Muscle of arm (tissue), 12 donors: ENCODE data around the gene CDKN2C. TPM values are rescaled to one million over a fixed set of nuclear protein-coding genes. Genes with fewer than 3 reads are reported as not detected.
A peak's percentile ranks its signal among the peaks of the same experiment; 100 is the strongest.

Experiments used
- DNase-seq: peaks from one replicate; pipeline ENCODE4 v3.0.0-alpha.2; 2013
- polyA plus RNA-seq, 12 donors: library from polyadenylated mRNA; unstranded; fragments of 120-200 nt; gene quantifications; one replicate each; pipeline ENCODE4 v1.2.1, GENCODE V29; 2013; ENCODE audit not compliant: insufficient read length in 12 of 12

The CDKN2C gene
- polyA plus RNA-seq, 12 donors, result 8.3 to 16.5 (median 11.7) TPM; not detected in 1

DNA sequence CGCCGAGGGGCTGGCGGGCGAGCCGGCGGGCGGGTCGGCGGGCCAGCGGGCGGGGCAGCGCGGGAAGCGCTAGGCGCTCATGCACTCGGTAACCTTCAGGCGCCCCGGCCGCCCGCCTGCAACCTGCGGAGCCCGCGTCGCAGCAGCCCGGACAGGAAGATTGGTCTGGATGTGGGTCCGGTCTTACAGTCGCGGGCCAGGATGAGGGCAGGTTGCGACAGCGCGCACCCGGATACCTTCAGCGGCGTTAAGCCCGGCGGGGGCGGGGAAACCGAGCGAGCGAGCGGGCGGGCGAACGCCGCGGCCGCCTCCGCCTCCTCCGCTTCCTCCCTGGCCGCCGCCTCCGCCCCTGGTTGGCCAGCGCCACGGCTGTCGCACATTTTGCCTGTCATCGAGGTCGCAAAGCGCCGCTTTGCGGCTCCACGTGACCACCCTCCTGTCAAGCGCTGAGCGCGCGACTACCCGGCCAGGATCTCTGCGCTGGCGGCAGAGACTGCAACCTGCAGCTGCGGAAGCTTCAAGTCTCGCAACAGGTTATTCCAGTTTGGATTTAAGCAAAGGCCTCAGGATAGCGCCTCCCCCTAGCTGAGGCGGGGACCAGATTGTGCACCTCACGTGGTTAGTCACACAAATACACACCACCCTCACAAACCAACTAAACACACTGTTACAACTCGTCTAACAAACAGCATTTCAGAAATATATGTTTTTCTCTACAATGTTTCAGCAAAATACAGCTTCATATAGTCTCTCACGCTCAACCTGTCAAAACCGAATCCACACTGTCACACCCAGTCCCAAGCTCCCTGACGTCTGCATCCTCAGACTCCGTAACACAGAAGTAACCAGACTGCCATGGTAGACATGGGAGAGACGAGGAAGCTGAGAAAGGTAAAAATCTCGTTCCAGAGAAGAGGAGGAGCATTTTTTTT is 9.9 kb upstream of the CDKN2C start, which contains the start of gene FAF1:
Gene FAF1, minus strand, starts transcription at position 355 of the 932 bp plus-strand sequence. CDS start 456 bp downstream, outside the sequence.
- DNase-seq, result peak; percentile 97

DNA sequence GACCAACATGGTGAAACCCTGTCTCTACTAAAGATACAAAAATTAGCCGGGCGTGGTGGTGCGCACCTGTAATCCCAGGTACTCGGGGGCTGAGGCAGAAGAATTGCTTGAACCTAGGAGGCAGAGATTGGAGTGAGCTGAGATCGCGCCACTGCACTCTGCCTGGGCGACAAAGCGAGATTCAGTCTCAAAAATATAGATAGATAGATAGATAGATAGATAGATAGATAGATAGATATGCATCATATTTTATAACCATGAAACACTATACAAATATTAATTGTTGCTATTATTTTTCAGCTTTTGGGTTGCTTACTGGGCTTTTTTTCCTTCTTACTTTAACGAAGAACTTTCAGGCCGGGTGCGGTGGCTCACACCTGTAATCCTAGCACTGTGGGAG is 5.2 kb upstream of the CDKN2C start:
- DNase-seq, result no peak

DNA sequence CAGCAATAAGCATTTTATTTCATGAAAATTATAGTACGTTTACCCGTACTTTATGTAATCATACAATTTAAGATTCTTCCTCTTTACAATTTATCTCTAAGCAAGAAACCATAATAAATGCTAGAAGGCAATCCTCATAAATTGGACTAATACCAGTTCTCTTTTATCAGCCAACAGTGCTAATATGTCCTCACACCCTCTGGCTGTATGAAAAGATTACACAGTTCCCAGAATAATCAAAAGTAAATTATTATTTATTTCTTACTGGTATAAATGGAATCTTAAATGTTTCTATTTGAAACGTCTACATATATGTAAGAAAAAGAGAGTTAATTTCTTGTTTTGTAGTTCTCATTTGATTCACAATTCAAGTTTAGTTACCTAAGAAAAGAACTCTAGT is 3.1 kb upstream of the CDKN2C start:
- DNase-seq, result no peak

DNA sequence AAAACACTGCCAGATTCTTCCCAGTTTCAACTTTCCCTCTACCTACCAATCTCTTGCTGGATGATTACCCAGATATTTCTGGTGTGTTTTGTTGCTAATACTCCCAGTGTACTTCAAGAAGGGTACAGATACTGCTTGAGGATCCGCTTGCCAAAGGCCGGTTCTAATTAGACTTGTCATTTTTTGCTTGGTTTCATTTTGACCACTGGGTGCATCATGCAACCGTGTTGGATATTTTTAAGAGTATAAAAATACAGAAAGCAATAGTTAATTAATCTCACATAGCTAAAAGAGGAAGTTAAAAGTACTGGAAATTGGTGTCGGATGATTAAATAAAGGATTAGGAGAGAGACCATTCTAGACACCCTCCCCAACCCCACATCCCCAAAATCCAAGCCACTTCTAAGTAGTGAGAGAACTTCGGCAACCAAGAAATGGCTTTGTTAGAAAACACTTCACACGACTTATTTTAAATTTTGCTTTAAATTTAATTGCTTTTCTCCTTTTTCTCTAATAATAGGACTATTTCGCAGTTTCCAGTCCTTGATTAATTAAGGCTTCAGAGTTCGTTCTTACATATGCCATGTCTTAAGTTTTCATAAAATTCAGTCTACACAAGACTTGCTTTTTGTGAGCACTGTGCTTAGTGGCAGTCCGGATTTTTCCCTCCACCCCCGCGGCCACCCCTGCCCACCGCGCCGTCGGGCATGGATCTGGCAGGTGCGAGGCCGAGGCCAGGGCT is 2.5 kb upstream of the CDKN2C start:
- no peak for DNase-seq

DNA sequence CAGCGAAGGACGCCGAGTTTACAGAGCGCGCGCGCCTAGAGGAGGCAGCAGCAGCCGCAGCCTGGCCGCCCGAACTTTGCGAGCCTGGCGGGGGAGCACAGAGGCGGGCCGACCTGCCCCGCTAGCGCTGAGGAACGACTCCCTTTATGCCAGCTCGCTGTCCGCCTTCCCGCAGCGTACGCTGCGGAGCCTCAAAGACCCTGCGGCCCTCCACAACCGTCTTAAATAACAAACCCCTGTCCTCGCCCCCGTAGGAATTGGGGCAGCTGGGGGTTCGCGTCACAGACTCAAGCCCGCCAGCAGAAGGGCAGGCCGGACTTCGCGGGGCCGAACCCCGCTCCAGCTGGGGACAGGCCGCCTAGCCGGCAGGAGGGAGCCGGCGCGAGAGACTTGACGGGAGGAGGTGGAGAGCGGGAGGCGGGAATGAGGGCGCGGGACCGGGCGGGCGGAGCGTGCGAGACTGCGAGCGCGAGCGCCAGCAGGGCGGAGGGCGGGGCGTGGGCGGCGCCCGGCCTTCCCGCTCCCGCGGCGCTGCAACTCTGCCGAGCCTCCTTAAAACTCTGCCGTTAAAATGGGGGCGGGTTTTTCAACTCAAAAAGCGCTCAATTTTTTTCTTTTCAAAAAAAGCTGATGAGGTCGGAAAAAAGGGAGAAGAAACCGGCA is 1.8 kb upstream of the CDKN2C start:
- peak; percentile 91 for DNase-seq

DNA sequence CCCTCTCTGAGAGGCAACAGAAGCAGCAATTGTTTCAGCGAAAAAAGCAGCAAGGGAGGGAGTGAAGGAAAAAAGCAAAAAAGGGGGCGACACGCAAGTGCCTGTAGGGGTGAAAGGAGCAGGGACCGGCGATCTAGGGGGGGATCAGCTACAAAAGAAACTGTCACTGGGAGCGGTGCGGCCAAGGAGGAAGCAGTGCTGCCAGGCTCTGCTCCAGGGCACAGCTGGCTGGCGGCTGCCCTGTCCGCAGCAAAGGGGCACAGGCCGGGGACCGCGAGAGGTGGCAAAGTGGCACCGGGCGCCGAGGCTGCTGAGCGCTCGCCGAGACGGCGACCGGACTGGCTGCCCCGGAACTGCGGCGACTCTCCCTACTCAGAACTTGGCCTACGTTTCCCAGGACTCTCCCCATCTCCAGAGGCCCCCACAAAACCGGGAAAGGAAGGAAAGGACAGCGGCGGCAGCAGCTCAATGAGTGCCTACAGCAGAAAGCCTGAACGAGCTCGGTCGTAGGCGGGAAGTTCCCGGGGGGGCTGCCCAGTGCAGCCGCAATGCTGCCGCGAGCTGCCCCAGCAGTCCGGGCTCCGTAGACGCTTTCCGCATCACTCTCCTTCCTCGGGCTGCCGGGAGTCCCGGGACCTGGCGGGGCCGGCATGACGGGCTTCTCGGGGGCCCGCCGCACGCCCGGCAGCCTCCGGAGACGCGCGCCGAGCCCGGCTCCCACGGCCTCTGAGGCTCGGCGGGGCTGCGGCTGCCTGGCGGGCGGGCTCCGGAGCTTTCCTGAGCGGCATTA is 1.0 kb upstream of the CDKN2C start:
- DNase-seq, result no peak

DNA sequence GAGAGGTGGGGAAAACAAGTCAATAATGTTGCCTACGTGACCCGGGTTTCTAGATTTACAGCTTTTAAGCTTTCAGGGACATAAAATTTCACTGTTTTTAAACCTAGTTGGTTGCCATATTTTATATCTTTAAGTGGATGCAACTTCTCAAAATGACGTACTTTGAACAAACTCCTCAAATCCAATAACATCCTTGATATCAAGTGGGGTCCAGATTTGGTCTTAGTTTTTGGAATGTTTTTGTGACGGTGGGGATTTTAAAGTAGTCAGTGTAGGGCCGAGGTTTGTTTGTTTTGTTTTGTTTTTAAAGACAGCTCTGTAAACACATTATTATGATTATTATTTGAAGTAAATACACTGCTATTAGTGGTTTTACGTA is 453 bp downstream of the CDKN2C start:
- no peak for DNase-seq

DNA sequence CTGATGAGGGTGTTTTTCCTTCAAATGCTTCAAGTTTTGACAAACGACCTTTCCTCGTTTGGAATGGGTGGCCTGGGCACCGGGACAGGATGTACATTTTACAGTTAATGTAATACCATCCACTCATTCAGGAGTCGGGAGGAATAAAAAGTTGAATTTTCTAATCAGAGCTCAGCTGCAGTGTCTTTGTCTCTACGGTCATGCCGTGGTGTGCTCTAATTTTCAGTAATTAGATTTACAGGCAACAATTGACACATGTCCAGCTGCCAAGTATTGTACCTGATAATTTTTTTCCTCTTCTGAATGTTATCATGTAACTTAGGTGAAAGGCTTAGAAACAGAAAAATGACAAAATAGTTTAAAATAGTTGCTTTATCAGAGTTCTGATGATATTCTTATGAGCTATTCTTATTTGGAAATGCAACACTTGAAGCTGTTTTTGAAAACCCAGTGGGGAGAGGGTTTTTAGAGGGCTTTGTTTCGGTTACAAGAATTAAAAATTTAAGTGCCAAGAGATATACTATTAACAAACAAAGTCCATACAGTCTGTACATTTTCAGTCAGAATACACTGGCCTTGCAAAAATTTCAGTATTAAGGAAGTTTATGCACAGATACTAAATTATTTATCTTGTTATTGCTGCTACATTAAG is 1.0 kb downstream of the CDKN2C start:
- no peak for DNase-seq

DNA sequence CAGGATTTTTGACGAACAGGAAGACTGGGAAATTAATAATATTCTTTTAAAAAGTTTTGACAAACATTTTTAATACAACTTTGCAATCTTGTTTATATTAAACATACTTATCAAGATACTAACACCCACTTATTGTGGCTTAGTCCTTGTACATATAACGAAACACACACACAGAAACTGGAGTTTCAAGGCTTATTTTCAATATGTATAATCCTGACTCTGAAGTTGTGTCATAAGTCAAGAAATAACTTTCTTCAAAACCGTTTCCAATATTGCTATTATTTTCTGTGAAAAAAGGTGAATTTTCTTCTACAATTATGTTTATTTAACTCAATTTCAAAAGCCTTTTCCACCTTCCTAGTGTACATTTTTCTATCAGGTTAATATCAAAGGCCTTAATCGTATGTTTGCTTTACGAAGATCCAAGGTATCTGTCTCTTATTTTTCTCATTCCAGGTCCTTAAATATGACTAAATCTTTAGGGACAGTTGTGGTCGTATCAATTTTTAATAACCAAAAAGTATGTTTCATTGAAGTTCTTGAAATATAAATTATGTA is 1.8 kb downstream of the CDKN2C start:
- no peak for DNase-seq

DNA sequence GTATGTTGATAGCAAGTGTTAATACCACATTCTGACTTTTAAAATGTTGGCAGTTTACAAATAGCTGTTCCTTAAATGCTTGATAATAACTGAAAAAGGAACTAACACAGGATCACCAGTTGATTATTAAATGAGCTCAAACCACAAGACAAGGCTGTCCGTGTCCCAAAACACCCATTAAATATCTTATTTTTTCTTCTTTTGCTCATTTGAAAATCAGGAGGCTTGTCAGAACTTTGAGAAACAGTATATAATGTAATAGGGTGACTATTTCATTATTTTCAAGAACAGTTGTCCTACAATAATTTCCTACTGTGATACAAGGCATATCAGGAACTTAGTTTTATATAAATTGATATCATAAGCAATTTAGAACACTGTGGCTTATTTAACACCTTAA is 2.7 kb downstream of the CDKN2C start:
- no peak for DNase-seq

DNA sequence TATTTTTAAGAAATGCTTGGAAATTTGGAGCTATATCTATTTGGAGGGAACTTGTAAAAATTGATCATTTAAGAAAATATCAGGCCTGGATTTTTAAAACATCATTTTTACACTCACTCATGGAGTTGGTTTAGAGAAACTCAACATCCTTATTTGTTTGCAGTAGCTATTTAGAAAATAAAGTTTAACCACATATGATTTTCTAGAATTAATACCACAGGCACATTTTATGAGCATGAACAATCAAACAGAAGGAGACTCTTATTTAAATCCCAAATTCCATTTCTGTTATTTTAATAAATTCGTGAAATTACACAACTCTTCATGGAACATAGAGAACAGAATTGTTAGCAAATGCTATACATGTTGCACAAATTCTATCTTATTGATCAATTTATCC is 3.2 kb downstream of the CDKN2C start:
- no peak for DNase-seq

DNA sequence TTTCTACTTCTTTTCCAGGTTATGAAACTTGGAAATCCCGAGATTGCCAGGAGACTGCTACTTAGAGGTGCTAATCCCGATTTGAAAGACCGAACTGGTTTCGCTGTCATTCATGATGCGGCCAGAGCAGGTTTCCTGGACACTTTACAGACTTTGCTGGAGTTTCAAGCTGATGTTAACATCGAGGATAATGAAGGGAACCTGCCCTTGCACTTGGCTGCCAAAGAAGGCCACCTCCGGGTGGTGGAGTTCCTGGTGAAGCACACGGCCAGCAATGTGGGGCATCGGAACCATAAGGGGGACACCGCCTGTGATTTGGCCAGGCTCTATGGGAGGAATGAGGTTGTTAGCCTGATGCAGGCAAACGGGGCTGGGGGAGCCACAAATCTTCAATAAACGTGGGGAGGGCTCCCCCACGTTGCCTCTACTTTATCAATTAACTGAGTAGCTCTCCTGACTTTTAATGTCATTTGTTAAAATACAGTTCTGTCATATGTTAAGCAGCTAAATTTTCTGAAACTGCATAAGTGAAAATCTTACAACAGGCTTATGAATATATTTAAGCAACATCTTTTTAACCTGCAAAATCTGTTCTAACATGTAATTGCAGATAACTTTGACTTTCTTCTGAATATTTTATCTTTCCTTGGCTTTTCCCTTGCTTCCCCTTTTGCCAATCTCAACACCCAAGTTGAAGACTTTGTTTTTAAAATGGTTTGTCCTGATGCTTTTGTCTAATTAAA is 4.0 kb downstream of the CDKN2C start:
- DNase-seq, result no peak

DNA sequence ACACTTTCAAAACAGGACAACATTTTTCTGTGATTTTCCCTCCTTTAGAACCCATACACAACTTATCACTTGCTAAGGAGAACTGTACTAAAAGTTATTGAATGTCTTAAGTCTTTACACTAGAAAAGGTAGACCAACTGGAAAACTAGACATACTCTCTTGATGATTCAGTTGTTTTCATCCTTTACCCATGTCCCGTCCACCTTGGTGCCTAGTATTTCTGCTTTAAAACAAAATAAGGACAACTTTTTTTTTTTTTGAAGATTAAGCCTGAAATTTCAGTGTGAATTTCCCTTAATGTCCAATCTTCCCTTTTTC is 4.5 kb downstream of the CDKN2C start:
- no peak for DNase-seq

DNA sequence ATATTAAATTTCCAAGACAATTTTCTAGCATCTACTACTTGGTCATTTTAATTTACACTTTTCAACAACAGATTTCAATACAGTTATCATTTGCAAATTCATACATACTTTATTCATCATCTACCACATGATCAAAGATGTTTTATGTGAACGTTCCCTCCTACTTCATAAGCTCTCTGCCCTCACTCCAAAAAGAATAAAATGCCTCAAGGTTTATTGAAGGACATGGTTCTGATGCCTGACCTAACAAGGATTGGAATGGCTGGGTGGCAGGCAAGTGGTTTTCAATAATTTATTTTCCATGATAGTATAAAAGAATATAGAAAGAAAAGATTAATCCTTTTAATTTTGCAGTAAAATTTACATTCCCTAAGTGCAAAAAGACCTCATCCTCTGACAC is 5.4 kb downstream of the CDKN2C start:
- DNase-seq, result no peak

DNA sequence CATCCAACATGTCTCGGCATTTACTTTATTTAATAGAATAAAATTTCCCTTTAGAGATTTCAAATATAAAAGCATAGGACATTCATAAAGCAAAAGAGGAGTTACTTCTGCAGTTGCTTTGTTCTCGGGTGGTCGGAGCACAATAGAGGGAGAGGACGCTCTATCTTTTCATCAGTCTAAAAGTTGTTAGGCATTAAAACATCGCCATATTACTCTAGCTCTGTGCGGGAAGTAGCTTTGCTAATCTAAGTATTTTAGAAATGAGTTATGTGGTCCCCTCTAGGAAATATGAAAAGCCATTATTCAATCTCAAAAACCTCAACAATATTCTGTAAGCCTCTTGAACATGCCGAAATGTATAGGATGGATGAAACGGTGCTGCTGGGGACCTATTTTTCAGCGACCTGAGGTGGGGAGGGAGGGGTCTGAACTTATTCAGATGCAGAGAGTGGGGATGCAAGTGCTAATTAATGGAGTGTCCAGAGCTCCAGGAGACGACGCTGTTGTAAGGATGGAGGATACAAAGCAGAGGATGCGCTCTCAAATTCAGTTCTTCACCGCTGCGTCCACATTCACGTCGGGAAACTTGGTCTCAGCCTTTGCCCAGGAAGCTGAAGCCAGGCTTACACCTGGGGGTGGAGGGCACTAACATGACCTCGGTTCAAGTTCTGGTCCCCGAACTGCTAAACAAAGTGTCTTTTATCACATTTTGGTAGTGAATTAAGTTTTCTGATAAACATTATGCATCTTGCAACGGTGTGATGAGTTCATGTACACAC is 6.3 kb downstream of the CDKN2C start:
- no peak for DNase-seq

DNA sequence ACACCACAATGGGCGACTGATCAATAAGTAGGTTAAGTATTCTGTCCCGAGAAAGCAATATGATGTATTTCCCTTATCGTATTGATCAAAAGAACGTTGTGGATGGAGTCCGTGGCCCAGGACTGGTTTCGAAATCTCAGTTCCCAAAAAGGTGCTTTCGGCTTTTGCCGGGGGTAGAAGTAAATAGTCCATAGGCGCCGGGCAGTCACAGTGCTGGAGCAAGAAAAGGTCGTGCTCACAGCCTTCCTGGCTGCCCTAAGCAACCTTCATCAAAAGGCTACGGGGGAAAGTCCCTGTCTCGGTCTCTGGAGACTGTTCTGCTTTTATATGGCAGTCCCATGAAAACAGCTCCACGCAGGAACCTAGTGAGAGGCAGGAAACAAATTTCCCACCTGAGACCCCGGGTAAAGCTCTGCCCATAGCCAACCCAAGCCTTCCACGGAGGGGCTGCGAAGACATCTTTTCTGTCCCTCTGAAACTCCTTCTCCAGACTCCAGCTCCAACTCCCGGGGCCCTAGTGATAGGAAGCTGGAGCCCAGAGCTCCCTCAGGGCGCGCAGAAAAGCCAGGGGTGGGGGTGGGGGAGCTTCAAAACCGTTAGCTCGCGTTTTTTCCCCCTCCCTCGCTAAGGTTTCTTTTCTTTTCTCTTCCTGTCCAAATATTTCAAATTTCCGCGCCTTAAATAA is 7.0 kb downstream of the CDKN2C start:
- DNase-seq, result no peak

DNA sequence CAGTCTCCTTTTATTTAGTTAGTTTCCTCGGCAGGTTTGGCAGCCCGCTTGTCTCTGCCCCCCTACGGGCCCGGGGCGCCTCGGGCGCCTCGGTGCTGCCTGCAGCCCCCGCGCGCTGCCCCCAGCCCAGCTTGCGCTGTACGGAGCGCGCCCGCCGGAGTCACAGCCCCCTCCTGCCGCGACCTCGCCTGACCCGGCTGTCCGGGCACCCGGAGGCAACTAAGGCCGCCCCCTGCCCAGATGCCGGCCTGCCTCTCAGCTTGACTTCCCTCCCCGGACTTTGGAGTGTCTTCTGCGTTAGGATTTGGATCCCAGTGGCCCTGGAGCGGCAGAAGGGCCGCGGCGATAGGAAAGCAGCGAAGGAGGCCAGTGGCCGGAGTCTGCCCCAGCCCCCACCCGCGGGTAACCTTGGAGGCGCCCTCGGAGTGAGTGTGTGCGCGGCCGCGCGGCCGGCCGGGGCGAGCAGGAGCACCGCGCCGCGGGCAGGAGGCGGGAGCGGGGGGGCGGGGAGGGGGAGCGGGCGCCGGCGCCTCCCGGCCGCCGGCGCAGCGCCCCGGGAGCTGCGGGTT is 7.6 kb downstream of the CDKN2C start:
- DNase-seq, result no peak

DNA sequence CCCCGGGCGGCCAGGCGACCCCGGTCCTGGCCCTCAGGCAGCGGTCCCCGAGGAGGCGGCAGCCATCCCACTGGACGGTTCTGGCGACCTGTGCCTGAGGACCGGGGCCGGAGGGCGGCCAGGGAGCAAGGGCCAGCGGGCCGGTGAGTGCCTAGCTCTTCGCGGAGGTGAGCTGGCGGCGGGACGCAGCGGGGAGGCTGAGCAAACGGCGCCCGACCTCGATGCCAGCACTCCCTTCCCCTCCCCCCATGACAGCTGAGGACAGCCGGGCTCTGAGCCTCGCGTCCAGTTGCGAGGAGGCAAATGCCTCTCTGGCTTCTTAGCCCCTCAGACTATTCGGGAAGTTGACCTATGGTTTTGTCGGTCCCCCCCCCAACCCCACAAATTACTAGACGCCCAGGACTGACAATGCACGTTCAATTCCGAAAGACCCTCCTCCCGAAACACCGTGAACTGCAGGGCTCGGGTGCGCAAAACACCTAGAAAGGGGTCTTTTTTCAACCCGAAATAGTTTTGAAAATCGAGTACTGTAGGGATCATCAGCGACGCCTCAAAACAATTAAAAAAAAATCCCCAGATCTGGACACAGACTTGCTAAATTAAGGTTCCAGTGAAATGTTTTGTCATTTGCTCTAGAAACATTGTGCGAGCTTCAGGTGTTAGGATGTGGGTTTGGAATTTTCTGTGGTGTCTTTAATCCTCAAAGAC is 8.3 kb downstream of the CDKN2C start:
- DNase-seq, result no peak
